ENCODE measurements around the gene STAP1.

The STAP1 gene

DNA sequence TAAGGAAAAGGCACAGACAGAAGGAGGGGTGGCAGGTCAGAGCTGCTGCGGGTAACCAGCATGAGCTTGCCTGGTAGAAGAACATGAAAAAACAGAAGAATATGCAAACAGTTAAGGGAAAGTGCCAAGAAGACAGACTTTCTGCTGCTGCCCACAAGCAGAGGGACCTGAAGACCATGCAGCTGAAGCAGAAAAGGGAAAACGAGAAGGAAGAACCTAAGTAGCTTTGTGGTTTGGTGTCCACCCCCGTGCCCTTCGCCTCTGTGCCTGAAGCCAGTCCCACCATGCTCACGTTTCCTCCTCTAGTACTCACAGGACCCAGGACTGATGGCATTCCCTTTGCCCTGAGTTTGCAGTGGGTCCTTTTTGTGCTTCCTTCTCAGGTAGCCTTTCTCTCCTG, 79.6 kb downstream of the STAP1 start:
- no peaks in the 10 kb centered on the region for H3K27me3 ChIP-seq (ENCODE audit: control insufficient read depth, low read length)

GRCh38 chr4:67651536-67651935, 93.0 kb downstream of the STAP1 start:
- Histone ChIP-seq H3K79me2 (ENCODE audit: control insufficient read depth, low read length) (no peaks in the 10 kb centered on the region), H3K4me3 (ENCODE audit: low read length) (no peak overlapping the region), H3K4me1 (ENCODE audit: control insufficient read depth, low read length) (no peaks in the 10 kb centered on the region), H3K9me3 (ENCODE audit: control insufficient read depth, insufficient read depth, low read length) (no peaks in the 10 kb centered on the region), H3K4me2 (ENCODE audit: low read length) (no peak overlapping the region), H3K9me2 (replicated peaks; ENCODE audit: control insufficient read depth, low read length) (no peaks in the 10 kb centered on the region), H3K36me3 (ENCODE audit: control insufficient read depth, low read length) (peaks cover 13% of the 10 kb centered on the region), H3F3A (ENCODE audit: control insufficient read depth, insufficient read depth) (no peaks in the 10 kb centered on the region), H3K27ac (ENCODE audit: low read depth, low read length) (no peak overlapping the region), H3K27me3 (ENCODE audit: control insufficient read depth, low read length) (no peaks in the 10 kb centered on the region), H4K20me1 (ENCODE audit: control insufficient read depth, insufficient read depth, low read depth, low read length) (no peaks in the 10 kb centered on the region)
- no peak for TF ChIP-seq CTCF (IDR thresholded peaks at IDR 0.05; ENCODE audit: low read depth, low read length, poor library complexity, severe bottlenecking)
- no peak for TF ChIP-seq EZH2phosphoT487 (IDR thresholded peaks at IDR 0.05; ENCODE audit: borderline replicate concordance, low read length)

More for the DNA sequence above, 79.6 kb downstream of the STAP1 start:
- no peaks in the 10 kb centered on the region for H3F3A ChIP-seq (ENCODE audit: control insufficient read depth, insufficient read depth)
- no peaks in the 10 kb centered on the region for H4K20me1 ChIP-seq (ENCODE audit: control insufficient read depth, insufficient read depth, low read depth, low read length)
- TF ChIP-seq EZH2phosphoT487 (IDR thresholded peaks at IDR 0.05; ENCODE audit: borderline replicate concordance, low read length) = no peak
- no peak for TF ChIP-seq CTCF (IDR thresholded peaks at IDR 0.05; ENCODE audit: low read depth, low read length, poor library complexity, severe bottlenecking)
- H3K9me2 ChIP-seq (replicated peaks; ENCODE audit: control insufficient read depth, low read length) = no peaks in the 10 kb centered on the region
- no peaks in the 10 kb centered on the region for H3K9me3 ChIP-seq (ENCODE audit: control insufficient read depth, insufficient read depth, low read length)
- H3K4me2 ChIP-seq (ENCODE audit: low read length) = no peak overlapping the region
- no peak overlapping the region for H3K27ac ChIP-seq (ENCODE audit: low read depth, low read length)
- H3K4me1 ChIP-seq (ENCODE audit: control insufficient read depth, low read length) = no peaks in the 10 kb centered on the region
- H3K79me2 ChIP-seq (ENCODE audit: control insufficient read depth, low read length) = no peaks in the 10 kb centered on the region
- no peak overlapping the region for H3K4me3 ChIP-seq (ENCODE audit: low read length)
- peaks cover 44% of the 10 kb centered on the region for H3K36me3 ChIP-seq (ENCODE audit: control insufficient read depth, low read length)

Data from DOHH2 (cell line).